ENCODE data around the gene VPS37C.

VPS37C gene

DNA sequence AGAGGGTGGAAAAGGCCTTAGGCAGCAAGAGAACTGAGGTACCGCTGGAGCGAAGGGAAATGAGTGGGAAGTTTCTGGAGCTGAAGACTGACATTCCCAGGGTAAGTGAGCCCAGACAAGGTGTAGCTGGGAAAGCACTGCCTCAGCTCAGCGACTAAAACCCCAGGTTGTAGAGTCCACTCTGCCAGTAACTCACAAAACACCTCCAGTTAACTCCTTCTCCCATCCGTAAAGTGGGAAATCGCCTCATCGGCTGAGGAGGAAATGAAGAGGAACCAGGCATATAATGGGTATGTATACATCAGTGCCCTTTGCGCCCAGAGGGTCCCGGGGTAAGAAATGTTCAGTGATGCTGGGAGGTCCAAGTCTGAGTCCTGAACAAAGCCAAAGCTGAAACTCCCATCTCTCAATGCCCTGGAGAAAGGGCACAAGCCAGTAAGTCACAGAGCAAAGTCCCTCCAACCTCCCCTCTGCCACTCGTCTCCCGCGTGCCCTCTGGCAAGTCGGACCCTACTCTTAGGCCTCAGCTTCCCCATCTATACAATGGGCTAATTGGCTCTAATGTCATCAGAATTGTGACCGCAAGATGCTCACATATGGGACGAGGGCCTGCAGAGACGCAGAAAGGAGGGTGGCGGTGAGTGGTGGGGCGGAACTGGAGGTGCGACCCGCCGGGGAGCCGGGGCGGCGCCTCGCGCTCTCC, 588 bp downstream of the VPS37C start:
- TF ChIP-seq, protein P1, sequence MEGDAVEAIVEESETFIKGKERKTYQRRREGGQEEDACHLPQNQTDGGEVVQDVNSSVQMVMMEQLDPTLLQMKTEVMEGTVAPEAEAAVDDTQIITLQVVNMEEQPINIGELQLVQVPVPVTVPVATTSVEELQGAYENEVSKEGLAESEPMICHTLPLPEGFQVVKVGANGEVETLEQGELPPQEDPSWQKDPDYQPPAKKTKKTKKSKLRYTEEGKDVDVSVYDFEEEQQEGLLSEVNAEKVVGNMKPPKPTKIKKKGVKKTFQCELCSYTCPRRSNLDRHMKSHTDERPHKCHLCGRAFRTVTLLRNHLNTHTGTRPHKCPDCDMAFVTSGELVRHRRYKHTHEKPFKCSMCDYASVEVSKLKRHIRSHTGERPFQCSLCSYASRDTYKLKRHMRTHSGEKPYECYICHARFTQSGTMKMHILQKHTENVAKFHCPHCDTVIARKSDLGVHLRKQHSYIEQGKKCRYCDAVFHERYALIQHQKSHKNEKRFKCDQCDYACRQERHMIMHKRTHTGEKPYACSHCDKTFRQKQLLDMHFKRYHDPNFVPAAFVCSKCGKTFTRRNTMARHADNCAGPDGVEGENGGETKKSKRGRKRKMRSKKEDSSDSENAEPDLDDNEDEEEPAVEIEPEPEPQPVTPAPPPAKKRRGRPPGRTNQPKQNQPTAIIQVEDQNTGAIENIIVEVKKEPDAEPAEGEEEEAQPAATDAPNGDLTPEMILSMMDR (IDR thresholded peaks at IDR 0.05; ENCODE audit: low read depth, low read length) = no peak
- no peak for TF ChIP-seq EZH2phosphoT487 (IDR thresholded peaks at IDR 0.05; ENCODE audit: low read depth)
- H3K9me3 ChIP-seq (ENCODE audit: insufficient read depth, low read length) = no peaks in the 10 kb centered on the region
- peak overlapping the region; percentile 67; the same call in 1 of the 2 replicates for H2AFZ ChIP-seq (ENCODE audit: low read depth, low read length)
- H3K9ac ChIP-seq (ENCODE audit: low read length) = peak overlapping the region; percentile 90
- no peaks in the 10 kb centered on the region for H3K27me3 ChIP-seq (ENCODE audit: low read depth, low read length)
- peak overlapping the region; percentile 75 for H3K4me2 ChIP-seq (ENCODE audit: low read length)
- H3K4me1 ChIP-seq (ENCODE audit: low read length) = peaks cover 30% of the 10 kb centered on the region
- no peaks in the 10 kb centered on the region for H4K20me1 ChIP-seq (ENCODE audit: insufficient read depth, low read length)
- H3K4me3 ChIP-seq (ENCODE audit: low read length) = peak overlapping the region; percentile 81
- H3K79me2 ChIP-seq (ENCODE audit: low read length) = peaks cover 27% of the 10 kb centered on the region
- H3K36me3 ChIP-seq (replicated peaks; ENCODE audit: low read depth, low read length) = peaks cover 18% of the 10 kb centered on the region
- H3K27ac ChIP-seq (ENCODE audit: low read length) = peak overlapping the region; percentile 84

DNA sequence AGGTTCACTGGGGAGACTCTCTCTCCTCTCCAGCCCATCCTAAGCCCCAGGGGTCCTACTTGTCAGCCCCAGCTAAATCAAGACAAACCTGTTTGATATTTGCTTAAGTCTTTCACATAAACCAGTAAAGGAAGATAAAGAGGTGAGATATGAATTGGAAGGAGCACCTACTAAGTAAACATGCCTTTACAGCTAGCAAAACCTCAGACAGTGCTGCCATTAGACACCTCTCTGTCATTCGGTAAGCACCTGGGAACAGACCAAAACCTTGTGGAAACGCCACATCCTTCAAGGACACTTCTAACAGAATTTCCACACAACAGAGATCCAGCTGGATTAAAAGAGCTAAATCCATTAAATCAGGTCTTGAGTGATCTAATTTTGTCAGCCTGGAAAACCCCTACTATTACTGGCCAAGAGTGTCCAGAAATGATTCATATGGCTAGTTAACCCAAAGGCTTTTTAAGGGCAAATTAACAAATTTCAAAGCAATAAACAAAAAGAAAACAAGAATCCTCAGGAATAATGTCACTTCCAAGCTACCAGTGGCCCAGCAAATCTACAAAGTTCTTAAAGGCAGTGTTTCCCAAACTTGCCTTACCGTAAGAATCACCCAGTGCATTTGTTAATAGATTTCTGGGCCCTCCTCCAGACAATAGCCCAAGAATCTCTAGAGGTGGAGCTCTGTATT, 2.4 kb downstream of the VPS37C start:
- Histone ChIP-seq H3K9ac (ENCODE audit: low read length) (no peak overlapping the region), H4K20me1 (ENCODE audit: insufficient read depth, low read length) (no peaks in the 10 kb centered on the region), H3K79me2 (ENCODE audit: low read length) (peaks cover 42% of the 10 kb centered on the region), H3K27ac (ENCODE audit: low read length) (no peak overlapping the region), H3K4me2 (ENCODE audit: low read length) (peak overlapping the region; percentile 8; the same call in 1 of the 2 replicates), H2AFZ (ENCODE audit: low read depth, low read length) (no peak overlapping the region), H3K36me3 (replicated peaks; ENCODE audit: low read depth, low read length) (peaks cover 33% of the 10 kb centered on the region), H3K4me3 (ENCODE audit: low read length) (no peak overlapping the region), H3K9me3 (ENCODE audit: insufficient read depth, low read length) (peaks cover 9% of the 10 kb centered on the region; the same call in 1 of the 2 replicates), H3K4me1 (ENCODE audit: low read length) (peaks cover 24% of the 10 kb centered on the region), H3K27me3 (ENCODE audit: low read depth, low read length) (no peaks in the 10 kb centered on the region)
- TF ChIP-seq EZH2phosphoT487 (IDR thresholded peaks at IDR 0.05; ENCODE audit: low read depth) = no peak
- TF ChIP-seq, protein P1 (IDR thresholded peaks at IDR 0.05; ENCODE audit: low read depth, low read length) = no peak

DNA sequence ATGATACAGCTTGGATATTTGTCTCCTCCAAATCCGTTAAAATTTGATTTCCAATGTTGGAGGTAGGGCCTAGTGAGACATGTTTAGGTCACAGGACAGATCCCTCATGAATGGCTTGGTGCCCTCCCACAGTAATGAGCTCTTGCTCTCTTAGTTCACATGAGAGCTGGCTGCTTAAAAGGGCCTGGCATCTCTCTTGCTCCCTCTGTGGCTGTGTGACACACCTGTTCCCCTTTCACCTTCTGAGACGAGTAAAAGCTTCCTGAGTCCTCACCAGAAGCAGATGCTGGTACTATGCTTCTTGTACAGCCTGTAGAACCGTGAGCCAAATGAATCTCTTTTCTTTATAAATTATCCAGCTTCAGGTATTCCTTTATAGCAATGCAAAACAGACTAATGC, 3.5 kb downstream of the VPS37C start:
- Histone ChIP-seq H3K4me1 (ENCODE audit: low read length) (peaks cover 23% of the 10 kb centered on the region), H2AFZ (ENCODE audit: low read depth, low read length) (no peak overlapping the region), H3K9me3 (ENCODE audit: insufficient read depth, low read length) (peaks cover 9% of the 10 kb centered on the region; the same call in 1 of the 2 replicates), H3K36me3 (replicated peaks; ENCODE audit: low read depth, low read length) (peaks cover 36% of the 10 kb centered on the region), H3K4me2 (ENCODE audit: low read length) (no peak overlapping the region), H3K4me3 (ENCODE audit: low read length) (no peak overlapping the region), H3K79me2 (ENCODE audit: low read length) (peaks cover 53% of the 10 kb centered on the region), H3K27me3 (ENCODE audit: low read depth, low read length) (no peaks in the 10 kb centered on the region), H3K27ac (ENCODE audit: low read length) (no peak overlapping the region), H4K20me1 (ENCODE audit: insufficient read depth, low read length) (no peaks in the 10 kb centered on the region), H3K9ac (ENCODE audit: low read length) (no peak overlapping the region)
- TF ChIP-seq EZH2phosphoT487 (IDR thresholded peaks at IDR 0.05; ENCODE audit: low read depth) = no peak
- TF ChIP-seq, protein P1 (IDR thresholded peaks at IDR 0.05; ENCODE audit: low read depth, low read length) = no peak

DNA sequence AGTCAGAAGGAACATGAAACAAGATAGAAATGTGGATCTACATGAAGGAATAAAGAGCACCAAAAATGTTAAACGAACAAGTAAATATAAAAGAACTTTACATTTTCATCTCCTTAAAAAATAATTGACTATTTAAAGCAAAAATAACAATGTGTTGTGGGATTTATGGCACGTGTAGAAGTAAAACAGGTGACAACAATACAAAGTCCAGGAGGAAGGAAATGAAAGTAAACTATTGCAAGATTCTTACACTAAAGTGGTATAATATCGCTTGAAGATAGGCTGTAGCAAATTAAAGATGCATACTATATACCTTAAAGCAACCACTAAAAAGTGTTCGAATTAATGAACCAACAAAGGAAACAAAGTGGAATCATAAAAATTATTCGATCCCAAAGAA, 5.5 kb downstream of the VPS37C start:
- no peaks in the 10 kb centered on the region for H3K27me3 ChIP-seq (ENCODE audit: low read depth, low read length)
- H4K20me1 ChIP-seq (ENCODE audit: insufficient read depth, low read length) = no peaks in the 10 kb centered on the region
- no peak overlapping the region for H3K9ac ChIP-seq (ENCODE audit: low read length)
- H3K4me2 ChIP-seq (ENCODE audit: low read length) = no peak overlapping the region
- TF ChIP-seq EZH2phosphoT487 (IDR thresholded peaks at IDR 0.05; ENCODE audit: low read depth) = no peak
- TF ChIP-seq, protein P1 (IDR thresholded peaks at IDR 0.05; ENCODE audit: low read depth, low read length) = no peak
- H3K4me3 ChIP-seq (ENCODE audit: low read length) = no peak overlapping the region
- peaks cover 36% of the 10 kb centered on the region for H3K36me3 ChIP-seq (replicated peaks; ENCODE audit: low read depth, low read length)
- H3K27ac ChIP-seq (ENCODE audit: low read length) = no peak overlapping the region
- peaks cover 18% of the 10 kb centered on the region for H3K4me1 ChIP-seq (ENCODE audit: low read length)
- peaks cover 59% of the 10 kb centered on the region for H3K79me2 ChIP-seq (ENCODE audit: low read length)
- H2AFZ ChIP-seq (ENCODE audit: low read depth, low read length) = no peak overlapping the region
- H3K9me3 ChIP-seq (ENCODE audit: insufficient read depth, low read length) = peaks cover 9% of the 10 kb centered on the region; the same call in 1 of the 2 replicates

Data from OCI-LY3 (cell line).